Karpas-422 (cell line): ENCODE data around the gene CYB561A3. TPM values are rescaled to one million over a fixed set of nuclear protein-coding genes. Genes with fewer than 3 reads are reported as not detected.
A peak's percentile ranks its signal among the peaks of the same experiment; 100 is the strongest.

Source experiments
- DNase-seq: peaks from one replicate; pipeline ENCODE4 v3.0.0-alpha.2; 2015
- H2AFZ ChIP-seq: fragments of 200-600 bp; sonication (generic); 2 replicates; pipeline ENCODE4 v1.6.1; 2014; ENCODE audit warnings: antibody characterized with exemption, low read length, mixed read lengths
- H3K27ac ChIP-seq: fragments of 200-600 bp; sonication (generic); 2 replicates; pipeline ENCODE4 v1.5.1; 2014; ENCODE audit warnings: mild to moderate bottlenecking, low read length, moderate library complexity
- H3K27me3 ChIP-seq: fragments of 200-600 bp; sonication (generic); 2 replicates; pipeline ENCODE4 v1.6.1; 2014; ENCODE audit warnings: low read length, mixed read lengths
- H3K36me3 ChIP-seq: fragments of 200-600 bp; sonication (generic); 2 replicates; pipeline ENCODE4 v1.6.1; 2014; ENCODE audit warnings: low read length, mixed read lengths; ENCODE audit not compliant: insufficient read depth
- H3K4me1 ChIP-seq: fragments of 200-600 bp; sonication (generic); 2 replicates; pipeline ENCODE4 v1.6.1; 2014; ENCODE audit warnings: mild to moderate bottlenecking, low read length, mixed read lengths
- H3K4me2 ChIP-seq: fragments of 200-600 bp; sonication (generic); 2 replicates; pipeline ENCODE4 v1.6.1; 2014; ENCODE audit warnings: low read length, low read depth, mild to moderate bottlenecking; ENCODE audit not compliant: poor library complexity, severe bottlenecking
- H3K4me3 ChIP-seq: fragments of 200-600 bp; sonication (generic); 2 replicates; pipeline ENCODE4 v1.5.1; 2014; ENCODE audit warnings: mild to moderate bottlenecking, antibody characterized with exemption, low read length, mixed read lengths
- H3K79me2 ChIP-seq: fragments of 200-600 bp; sonication (generic); 2 replicates; pipeline ENCODE4 v1.6.1; 2014; ENCODE audit warnings: mild to moderate bottlenecking, low read length, mixed read lengths
- H3K9ac ChIP-seq: fragments of 200-600 bp; sonication (generic); 2 replicates; pipeline ENCODE4 v1.6.0; 2014; ENCODE audit warnings: low read length
- H3K9me2 ChIP-seq: fragments of 200-600 bp; sonication (generic), shearing (Covaris generic); replicated peaks from 2 replicates; pipeline ENCODE4 v1.6.0; 2014; ENCODE audit warnings: mild to moderate bottlenecking, low read length, moderate library complexity; ENCODE audit not compliant: insufficient read depth
- H3K9me3 ChIP-seq: fragments of 300-700, 200-600 bp; sonication (generic); 2 replicates; pipeline ENCODE4 v1.6.1; 2014; ENCODE audit warnings: low read length, mixed read lengths
- H4K20me1 ChIP-seq: fragments of 200-600 bp; sonication (generic); 2 replicates; pipeline ENCODE4 v1.6.1; 2014; ENCODE audit warnings: mild to moderate bottlenecking, antibody characterized with exemption, low read length, low read depth; ENCODE audit not compliant: insufficient read depth
- total RNA-seq: library from RNA; depleted of rRNA; stranded (reverse); fragments of >200 nt; shearing (Covaris generic); gene quantifications from 2 replicates; pipeline ENCODE4 v1.2.3, GENCODE V29; 2014; ENCODE audit warnings: low replicate concordance

Gene CYB561A3
- total RNA-seq, 1 experiment from 2014 or later: 51.3 TPM

GRCh38 chr11:61332797-61333549, 28.7 kb downstream of the CYB561A3 start, which contains the start of the genes DDB1 and TKFC:
Gene DDB1, minus strand, starts transcription at chr11:61333105. Its CDS starts 137 bp downstream, at chr11:61332968.
Gene TKFC, plus strand, starts transcription at chr11:61333228. Its CDS starts 1,501 bp downstream, at chr11:61334729.
- Histone ChIP-seq H3K9me3 (no peaks in the 10 kb centered on the region), H2AFZ (peak within 1 kb of the TSS; percentile 53; the same call in 1 of the 2 replicates), H3K9ac (peak within 1 kb of the TSS; percentile 94), H3K79me2 (peaks cover 66% of the 10 kb centered on the region), H3K9me2 (no peaks in the 10 kb centered on the region), H3K4me3 (peak within 1 kb of the TSS; percentile 96), H3K4me1 (peaks cover 45% of the 10 kb centered on the region), H3K36me3 (peaks cover 20% of the 10 kb centered on the region; the same call in 1 of the 2 replicates), H3K4me2 (peak within 1 kb of the TSS; percentile 99), H3K27me3 (no peaks in the 10 kb centered on the region), H4K20me1 (peaks cover 24% of the 10 kb centered on the region), H3K27ac (peak within 1 kb of the TSS; percentile 72)
- DNase-seq: peak; percentile 98

- peaks cover 26% of the 10 kb centered on the region; the same call in 1 of the 2 replicates for H3K36me3 ChIP-seq
- peaks cover 72% of the 10 kb centered on the region for H3K79me2 ChIP-seq
- no peaks in the 10 kb centered on the region for H3K27me3 ChIP-seq
- H3K4me2 ChIP-seq: peak overlapping the region; percentile 99
- peak; percentile 59 for DNase-seq
- H4K20me1 ChIP-seq: peaks cover 24% of the 10 kb centered on the region
- H3K9me2 ChIP-seq: no peaks in the 10 kb centered on the region
- H3K9ac ChIP-seq: peak overlapping the region; percentile 94
- peak overlapping the region; percentile 96 for H3K4me3 ChIP-seq
- H3K4me1 ChIP-seq: peaks cover 45% of the 10 kb centered on the region
- peak overlapping the region; percentile 41; the same call in 1 of the 2 replicates for H3K27ac ChIP-seq
- peak overlapping the region; percentile 53; the same call in 1 of the 2 replicates for H2AFZ ChIP-seq
- no peaks in the 10 kb centered on the region for H3K9me3 ChIP-seq
Observed at GRCh38 chr11:61332281-61332796, 29.3 kb downstream of the CYB561A3 start.

- peak; percentile 48 for DNase-seq
- H3K9ac ChIP-seq: peak overlapping the region; percentile 94
Observed at GRCh38 chr11:61331651-61332050, 30.0 kb downstream of the CYB561A3 start.

GRCh38 chr11:61329871-61330270, 31.8 kb downstream of the CYB561A3 start:
- H3K36me3 ChIP-seq: peaks cover 46% of the 10 kb centered on the region; the same call in 1 of the 2 replicates

More at GRCh38 chr11:61331651-61332050, 30.0 kb downstream of the CYB561A3 start:
- H4K20me1 ChIP-seq: peaks cover 24% of the 10 kb centered on the region
- H3K27me3 ChIP-seq: no peaks in the 10 kb centered on the region
- no peaks in the 10 kb centered on the region for H3K9me3 ChIP-seq
- peak overlapping the region; percentile 99 for H3K4me2 ChIP-seq
- H3K79me2 ChIP-seq: peaks cover 79% of the 10 kb centered on the region
- no peak overlapping the region for H2AFZ ChIP-seq
- H3K9me2 ChIP-seq: no peaks in the 10 kb centered on the region
- peaks cover 30% of the 10 kb centered on the region; the same call in 1 of the 2 replicates for H3K36me3 ChIP-seq
- peak overlapping the region; percentile 96 for H3K4me3 ChIP-seq
- peaks cover 45% of the 10 kb centered on the region for H3K4me1 ChIP-seq
- no peak overlapping the region for H3K27ac ChIP-seq

GRCh38 chr11:61328351-61328750, 33.3 kb downstream of the CYB561A3 start:
- no peaks in the 10 kb centered on the region for H3K27me3 ChIP-seq
- no peak for DNase-seq
- peaks cover 15% of the 10 kb centered on the region for H3K4me1 ChIP-seq
- peaks cover 24% of the 10 kb centered on the region for H4K20me1 ChIP-seq
- H2AFZ ChIP-seq: no peak overlapping the region
- no peak overlapping the region for H3K27ac ChIP-seq
- peaks cover 77% of the 10 kb centered on the region for H3K79me2 ChIP-seq
- H3K9me2 ChIP-seq: no peaks in the 10 kb centered on the region
- no peak overlapping the region for H3K9ac ChIP-seq
- H3K4me2 ChIP-seq: no peak overlapping the region
- no peaks in the 10 kb centered on the region for H3K9me3 ChIP-seq
- peaks cover 57% of the 10 kb centered on the region; the same call in 1 of the 2 replicates for H3K36me3 ChIP-seq
- H3K4me3 ChIP-seq: no peak overlapping the region

More at GRCh38 chr11:61329871-61330270, 31.8 kb downstream of the CYB561A3 start:
- H3K79me2 ChIP-seq: peaks cover 91% of the 10 kb centered on the region
- no peaks in the 10 kb centered on the region for H3K9me3 ChIP-seq
- no peak overlapping the region for H3K27ac ChIP-seq
- no peaks in the 10 kb centered on the region for H3K9me2 ChIP-seq
- H3K4me1 ChIP-seq: peaks cover 30% of the 10 kb centered on the region
- H2AFZ ChIP-seq: no peak overlapping the region
- peaks cover 24% of the 10 kb centered on the region for H4K20me1 ChIP-seq
- no peak overlapping the region for H3K9ac ChIP-seq
- H3K4me2 ChIP-seq: no peak overlapping the region
- DNase-seq: no peak
- no peak overlapping the region for H3K4me3 ChIP-seq
- no peaks in the 10 kb centered on the region for H3K27me3 ChIP-seq

- Histone ChIP-seq H3K27me3 (no peaks in the 10 kb centered on the region), H3K4me3 (no peak overlapping the region), H3K36me3 (peaks cover 63% of the 10 kb centered on the region), H2AFZ (no peak overlapping the region), H3K9me2 (no peaks in the 10 kb centered on the region), H3K9me3 (no peaks in the 10 kb centered on the region), H3K79me2 (peaks cover 73% of the 10 kb centered on the region), H4K20me1 (peaks cover 24% of the 10 kb centered on the region), H3K9ac (no peak overlapping the region), H3K4me2 (no peak overlapping the region), H3K27ac (no peak overlapping the region), H3K4me1 (peaks cover 15% of the 10 kb centered on the region)
- no peak for DNase-seq
Observed at GRCh38 chr11:61327669-61328071, 34.0 kb downstream of the CYB561A3 start.

GRCh38 chr11:61325649-61326414, 35.9 kb downstream of the CYB561A3 start:
- 0 out of 2 replicates have a peak, but pooled peaks cover 7% of the 10 kb centered on the region for H4K20me1 ChIP-seq
- H3K4me1 ChIP-seq: peaks cover 3% of the 10 kb centered on the region
- no peaks in the 10 kb centered on the region for H3K27me3 ChIP-seq
- H3K9ac ChIP-seq: no peak overlapping the region
- H3K9me2 ChIP-seq: no peaks in the 10 kb centered on the region
- no peak for DNase-seq
- H3K79me2 ChIP-seq: peaks cover 55% of the 10 kb centered on the region
- no peak overlapping the region for H3K4me3 ChIP-seq
- peaks cover 78% of the 10 kb centered on the region for H3K36me3 ChIP-seq
- H3K9me3 ChIP-seq: no peaks in the 10 kb centered on the region
- no peak overlapping the region for H3K4me2 ChIP-seq
- H2AFZ ChIP-seq: no peak overlapping the region
- H3K27ac ChIP-seq: no peak overlapping the region
